Non-pigmented ciliary epithelial cell (primary cell): ENCODE data around the gene GNB3.
"Not testable (repeated sequence)": the region's sequence is repeated elsewhere in the genome, so short reads cannot be mapped to it uniquely, and the experiment has no call there.

Source experiments
- DNase-seq: peaks from one replicate; pipeline ENCODE4 v3.0.0-alpha.2; 2010; ENCODE audit warnings: low read depth

Gene GNB3

GRCh38 chr12:6883683-6884082 lies 43.0 kb downstream of the GNB3 start:
- no peak for DNase-seq

DNA sequence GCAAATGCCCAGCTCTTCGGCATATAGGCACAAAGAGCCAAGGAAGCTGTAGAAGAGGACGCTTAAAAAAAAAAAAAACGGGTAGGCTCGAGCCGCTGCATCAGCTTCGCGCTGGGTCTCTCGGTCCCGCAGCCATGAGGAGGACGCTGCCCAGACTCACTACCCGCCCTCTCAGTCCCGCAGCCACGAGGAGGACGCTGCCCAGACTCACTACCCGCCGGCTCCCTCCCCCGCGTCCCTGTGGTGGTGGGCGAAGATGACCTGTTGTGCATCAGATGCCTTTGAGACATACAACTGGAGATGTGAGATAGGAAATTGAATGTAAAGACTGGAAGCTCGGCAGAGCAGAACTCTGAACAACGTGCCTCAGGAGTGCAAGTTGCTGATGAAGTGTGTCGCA lies 43.8 kb downstream of the GNB3 start:
- no peak for DNase-seq

GRCh38 chr12:6886206-6886999 lies 45.7 kb downstream of the GNB3 start:
- not testable (repeated sequence) for DNase-seq

DNA sequence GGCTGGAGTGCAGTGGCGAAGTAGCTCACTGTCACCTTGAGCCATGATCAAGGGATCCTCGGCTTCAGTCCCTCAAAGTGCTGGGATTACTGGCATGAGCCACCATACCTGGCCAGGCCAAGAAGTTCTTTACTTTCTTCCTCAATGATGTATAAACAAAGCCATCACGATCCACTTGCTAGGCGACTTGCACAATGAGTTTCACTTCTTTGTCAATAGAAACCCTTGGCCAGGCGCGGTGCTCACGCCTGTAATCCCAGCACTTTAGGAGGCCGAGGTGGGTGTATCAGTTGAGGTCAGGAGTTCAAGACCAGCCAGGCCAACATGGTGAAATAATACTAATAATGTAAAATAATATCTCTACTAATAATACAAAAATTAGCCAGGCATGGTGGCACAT lies 46.7 kb downstream of the GNB3 start:
- no peak for DNase-seq

- no peak for DNase-seq
Observed at GRCh38 chr12:6888360-6888759, 47.6 kb downstream of the GNB3 start.

DNA sequence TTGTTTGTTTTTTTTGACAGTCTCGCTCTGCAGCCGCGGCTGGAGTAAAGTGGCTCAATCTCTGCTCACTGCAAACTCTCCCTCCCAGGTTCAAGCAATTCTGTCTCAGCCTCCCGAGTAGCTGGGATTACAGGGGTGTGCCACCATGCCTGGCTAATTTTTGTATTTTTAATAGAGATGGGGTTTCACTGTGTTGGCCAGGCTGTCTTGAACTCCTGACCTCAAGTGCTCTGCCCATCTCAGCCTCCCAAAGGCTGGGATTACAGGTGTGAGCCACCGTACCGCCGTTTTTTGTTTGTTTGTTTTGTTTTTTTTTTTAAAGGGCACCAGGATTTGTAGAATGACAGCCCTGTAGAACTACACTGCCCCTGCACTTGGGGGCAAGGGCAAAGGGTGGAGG lies 48.1 kb downstream of the GNB3 start:
- not testable (repeated sequence) for DNase-seq

DNA sequence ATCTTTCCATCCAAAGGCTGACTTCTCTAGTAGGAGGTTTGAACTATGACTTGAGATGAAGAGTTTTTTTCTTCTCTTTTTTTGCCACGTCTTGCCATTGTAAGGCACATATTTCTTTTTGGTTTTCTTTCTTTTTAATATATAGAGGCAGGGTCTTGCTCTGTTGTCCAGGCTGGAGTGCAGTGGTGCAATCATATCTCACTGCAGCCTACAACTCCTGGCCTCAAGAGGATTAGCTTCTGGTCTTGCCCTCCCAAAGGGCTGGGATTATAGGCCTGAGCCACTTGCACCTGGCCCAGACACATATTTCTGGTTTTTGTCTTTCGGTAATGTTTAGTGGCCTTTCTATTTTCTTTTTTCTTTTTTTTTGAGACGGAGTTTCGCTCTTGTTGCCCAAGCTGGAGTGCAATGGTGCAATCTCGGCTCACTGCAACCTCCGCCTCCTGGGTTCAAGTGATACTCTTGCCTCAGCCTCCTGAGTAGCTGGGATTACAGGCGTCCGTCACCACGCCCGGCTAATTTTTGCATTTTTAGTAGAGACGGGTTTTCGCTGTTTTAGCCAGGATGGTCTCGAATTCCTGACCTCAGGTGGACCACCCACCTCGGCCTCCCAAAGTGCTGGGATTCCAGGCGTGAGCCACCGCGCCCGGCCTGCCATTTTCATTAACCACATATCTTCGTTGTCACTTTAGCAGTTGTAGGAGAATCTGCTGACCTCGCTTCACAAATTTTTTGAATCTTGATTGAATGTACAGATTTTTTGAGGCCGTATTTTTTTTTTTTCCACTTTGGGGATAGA lies 49.2 kb downstream of the GNB3 start:
- not testable (repeated sequence) for DNase-seq

DNA sequence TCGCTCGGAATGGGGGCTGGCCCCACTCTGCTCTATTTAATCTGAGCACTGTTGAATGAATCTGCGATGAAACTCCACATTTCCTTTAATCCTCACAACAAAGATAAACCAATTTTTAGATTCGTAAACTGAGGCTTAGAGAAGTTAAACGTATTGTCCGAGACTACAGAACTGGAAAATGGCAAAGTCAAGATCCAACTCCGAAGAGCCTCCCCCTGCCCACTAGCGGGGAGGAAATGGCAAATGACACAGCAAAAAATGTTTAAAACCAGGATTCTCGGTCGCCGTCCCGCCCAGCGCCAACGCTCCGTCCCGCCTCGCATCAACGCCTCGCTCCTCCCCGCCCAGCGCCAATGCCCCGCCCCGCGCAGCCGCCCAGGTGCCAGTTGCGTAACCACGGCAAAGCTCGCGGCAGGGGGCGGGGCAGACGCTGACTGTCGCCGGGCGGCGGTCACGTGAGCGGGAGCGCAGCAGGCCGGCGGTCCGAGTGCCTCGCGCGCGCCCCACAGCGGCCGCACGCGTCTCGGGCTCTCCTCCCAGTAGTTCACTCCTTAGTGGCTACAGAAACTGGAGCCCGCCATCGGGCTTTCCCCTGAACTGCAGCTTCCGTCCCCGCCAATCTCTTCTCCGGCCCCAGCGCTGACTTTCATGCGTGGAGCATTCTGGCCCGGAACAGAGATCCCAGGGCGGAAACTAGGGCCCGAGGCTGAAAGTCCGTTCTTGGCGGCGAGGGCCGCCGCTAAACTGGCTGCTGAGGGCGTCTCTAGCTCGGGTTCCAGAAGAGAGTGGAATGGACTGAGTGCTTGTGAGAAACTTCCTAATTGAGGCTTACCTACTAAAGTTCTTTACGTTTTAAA lies 50.3 kb downstream of the GNB3 start:
- peak; percentile 67 for DNase-seq

DNA sequence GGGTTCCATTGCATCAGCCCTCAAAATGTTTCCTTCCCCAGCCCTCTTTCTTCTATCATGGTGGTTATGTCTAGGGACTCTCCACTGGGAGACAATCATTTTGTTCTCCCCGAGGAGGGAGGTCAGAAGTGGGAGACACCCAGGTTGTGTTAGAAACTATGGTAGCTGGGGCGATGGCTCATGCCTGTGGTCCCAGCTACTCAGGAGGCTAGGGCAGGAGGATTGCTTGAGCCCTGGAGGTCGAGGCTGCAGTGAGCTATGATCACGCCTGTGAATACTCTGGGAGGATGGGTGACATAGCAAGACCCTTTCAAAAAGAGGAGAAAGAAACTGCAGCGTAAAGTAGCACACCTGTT lies 50.9 kb downstream of the GNB3 start:
- no peak for DNase-seq

DNA sequence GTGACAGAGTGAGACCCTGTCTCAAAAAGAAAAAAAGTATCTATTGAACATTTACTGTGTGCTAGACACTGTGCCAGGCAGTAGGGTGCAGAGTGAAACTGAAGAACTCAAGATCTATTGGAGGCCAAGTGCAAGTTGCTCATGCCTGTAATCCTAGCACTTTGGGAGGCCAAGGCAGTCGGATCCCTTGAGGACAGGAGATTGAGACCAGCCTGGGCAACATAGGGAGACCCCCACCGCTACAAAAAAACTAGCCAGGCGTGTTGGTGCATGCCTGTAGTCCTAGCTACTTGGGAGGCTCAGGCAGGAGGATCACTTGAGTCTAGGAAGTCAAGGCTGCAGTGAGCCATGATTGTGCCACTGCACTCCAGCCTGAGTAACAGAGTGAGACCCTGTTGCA lies 52.0 kb downstream of the GNB3 start:
- not testable (repeated sequence) for DNase-seq

DNA sequence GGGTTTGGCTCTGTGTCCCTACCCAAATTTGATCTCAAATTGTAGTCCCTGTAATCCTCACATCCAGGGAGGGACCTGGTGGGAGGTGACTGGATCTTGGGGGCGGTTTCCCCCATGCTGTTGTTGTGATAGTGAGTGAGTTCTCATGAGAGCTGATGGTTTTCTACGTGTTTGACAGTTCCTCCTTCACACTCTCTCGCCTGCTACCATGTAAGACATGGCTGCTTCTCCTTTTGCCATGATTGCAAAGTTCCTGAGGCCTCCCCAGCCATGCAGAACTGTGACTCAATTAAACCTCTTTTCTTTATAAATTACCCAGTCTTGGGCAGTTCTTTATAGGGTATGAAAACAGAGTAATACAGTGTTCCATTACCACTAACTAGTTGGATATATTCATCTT lies 53.6 kb downstream of the GNB3 start:
- no peak for DNase-seq
